Activated B cell treated with CpG ODN at 0.5 μM for 24 hours (primary cell): ENCODE results near the gene OGDH. TPM values are rescaled to one million over a fixed set of nuclear protein-coding genes. Genes with fewer than 3 reads are reported as not detected.

Experiments
- ATAC-seq: fragments of 200-7000 bp; cut with Tn5 transposase; one replicate; pipeline ENCODE4 v1.10.0; 2021; ENCODE audit warnings: low read depth, mild to moderate bottlenecking, moderate library complexity
- CTCF ChIA-PET: fragments of 350-600 bp; sonication (Branson Sonifier 250); formaldehyde crosslinking; loops from one replicate; lab custom pipeline; 2021; ENCODE audit warnings: antibody characterized with exemption; lab: Charles Lee
- POLR2A ChIA-PET: fragments of 350-600 bp; sonication (Branson Sonifier 250); formaldehyde crosslinking; loops from one replicate; lab custom pipeline; 2021; ENCODE audit warnings: antibody characterized with exemption; lab: Charles Lee
- DNase-seq: peaks from one replicate; pipeline ENCODE4 v3.0.0; 2022
- H3K27ac Mint-ChIP-seq: one replicate; pipeline ENCODE4 v1.8.0; 2020; ENCODE audit warnings: mixed read lengths
- H3K27me3 Mint-ChIP-seq: one replicate; pipeline ENCODE4 v1.8.0; 2021; ENCODE audit warnings: mixed read lengths
- H3K36me3 Mint-ChIP-seq: one replicate; pipeline ENCODE4 v1.8.0; 2021; ENCODE audit warnings: low read depth, mixed read lengths
- H3K4me1 Mint-ChIP-seq: one replicate; pipeline ENCODE4 v1.8.0; 2021; ENCODE audit warnings: mixed read lengths
- H3K4me3 Mint-ChIP-seq: one replicate; pipeline ENCODE4 v1.8.0; 2020; ENCODE audit warnings: mild to moderate bottlenecking, mixed read lengths
- H3K9me3 Mint-ChIP-seq: one replicate; pipeline ENCODE4 v1.8.0; 2020; ENCODE audit warnings: mixed read lengths
- intact Hi-C: fragments of 100-400 bp; cut with micrococcal nuclease; formaldehyde crosslinking; loops from one replicate; pipeline ENCODE4 v1.15.1; 2024
- total RNA-seq: library from RNA; stranded (reverse); gene quantifications from 2 replicates; pipeline ENCODE4 v1.2.3, GENCODE V29; 2022
- TF ChIP-seq, protein P1 (sequence below): fragments of 200-600 bp; IDR thresholded peaks from one replicate; pipeline ENCODE4 v1.8.0; 2022; ENCODE audit warnings: antibody characterized with exemption, mild to moderate bottlenecking

Gene OGDH
- total RNA-seq, 1 donor from 2014 or later = 81.7 TPM

- TF ChIP-seq, protein P1, sequence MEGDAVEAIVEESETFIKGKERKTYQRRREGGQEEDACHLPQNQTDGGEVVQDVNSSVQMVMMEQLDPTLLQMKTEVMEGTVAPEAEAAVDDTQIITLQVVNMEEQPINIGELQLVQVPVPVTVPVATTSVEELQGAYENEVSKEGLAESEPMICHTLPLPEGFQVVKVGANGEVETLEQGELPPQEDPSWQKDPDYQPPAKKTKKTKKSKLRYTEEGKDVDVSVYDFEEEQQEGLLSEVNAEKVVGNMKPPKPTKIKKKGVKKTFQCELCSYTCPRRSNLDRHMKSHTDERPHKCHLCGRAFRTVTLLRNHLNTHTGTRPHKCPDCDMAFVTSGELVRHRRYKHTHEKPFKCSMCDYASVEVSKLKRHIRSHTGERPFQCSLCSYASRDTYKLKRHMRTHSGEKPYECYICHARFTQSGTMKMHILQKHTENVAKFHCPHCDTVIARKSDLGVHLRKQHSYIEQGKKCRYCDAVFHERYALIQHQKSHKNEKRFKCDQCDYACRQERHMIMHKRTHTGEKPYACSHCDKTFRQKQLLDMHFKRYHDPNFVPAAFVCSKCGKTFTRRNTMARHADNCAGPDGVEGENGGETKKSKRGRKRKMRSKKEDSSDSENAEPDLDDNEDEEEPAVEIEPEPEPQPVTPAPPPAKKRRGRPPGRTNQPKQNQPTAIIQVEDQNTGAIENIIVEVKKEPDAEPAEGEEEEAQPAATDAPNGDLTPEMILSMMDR = no peak
- DNase-seq (no peak), ATAC-seq (no peak)
- Mint-ChIP-seq H3K27ac (no peak overlapping the region), H3K4me1 (peaks cover 32% of the 10 kb centered on the region), H3K36me3 (peaks cover 23% of the 10 kb centered on the region), H3K4me3 (no peak overlapping the region), H3K27me3 (no peaks in the 10 kb centered on the region), H3K9me3 (no peaks in the 10 kb centered on the region)
- ChIA-PET CTCF (no interaction called here), POLR2A (no interaction called here)
- intact Hi-C loops = no loop called here
Measured at GRCh38 chr7:44643206-44643605, 36.8 kb downstream of the OGDH start.

DNA sequence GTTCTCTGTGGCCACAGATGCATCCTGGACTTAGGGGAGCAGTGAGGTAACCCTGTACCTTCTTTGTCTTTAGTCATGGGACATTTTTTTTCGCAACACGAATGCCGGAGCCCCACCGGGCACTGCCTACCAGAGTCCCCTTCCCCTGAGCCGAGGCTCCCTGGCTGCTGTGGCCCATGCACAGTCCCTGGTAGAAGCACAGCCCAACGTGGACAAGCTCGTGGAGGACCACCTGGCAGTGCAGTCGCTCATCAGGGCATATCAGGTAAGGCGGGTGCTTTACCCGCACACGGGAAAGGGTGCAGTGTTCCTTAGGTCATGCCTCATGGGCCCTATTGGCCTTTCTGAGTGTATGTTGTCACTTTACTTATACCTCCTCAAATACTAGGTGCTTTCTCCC, 38.8 kb downstream of the OGDH start:
- no peaks in the 10 kb centered on the region for H3K9me3 Mint-ChIP-seq
- H3K36me3 Mint-ChIP-seq = peaks cover 41% of the 10 kb centered on the region
- no peak overlapping the region for H3K4me3 Mint-ChIP-seq
- DNase-seq (no peak), ATAC-seq (no peak)
- POLR2A ChIA-PET = interaction anchor here (1.4 kb wide), 1 partner anchor 63 kb away, joined by 3 read pairs; the partner anchor contains the start of gene TMED4
- H3K27ac Mint-ChIP-seq = no peak overlapping the region
- intact Hi-C loops = no loop called here
- H3K27me3 Mint-ChIP-seq = no peaks in the 10 kb centered on the region
- CTCF ChIA-PET = no interaction called here
- H3K4me1 Mint-ChIP-seq = peaks cover 11% of the 10 kb centered on the region
- TF ChIP-seq, protein P1 = no peak

DNA sequence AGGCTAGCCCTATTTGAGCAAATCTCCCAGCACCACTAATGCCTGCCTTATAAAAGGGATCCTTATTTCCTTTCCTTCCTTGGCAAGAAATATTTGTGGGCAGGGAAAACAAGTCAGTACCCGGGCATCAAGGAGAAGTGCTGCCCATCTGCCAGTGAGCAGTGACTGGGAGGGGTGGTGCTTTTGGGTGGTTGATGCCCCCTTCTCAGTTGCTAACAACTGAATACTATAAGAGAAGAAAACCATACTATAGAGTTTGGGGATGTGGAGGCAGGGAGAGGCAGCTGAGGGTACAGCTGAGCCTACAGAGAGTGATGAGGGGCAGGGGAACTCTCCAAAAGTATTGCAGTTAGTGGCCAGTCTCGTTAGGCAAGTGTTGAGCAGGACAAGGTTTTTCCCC, 39.3 kb downstream of the OGDH start:
- DNase-seq (no peak), ATAC-seq (no peak)
- intact Hi-C loops = no loop called here
- H3K27me3 Mint-ChIP-seq = no peaks in the 10 kb centered on the region
- H3K9me3 Mint-ChIP-seq = no peaks in the 10 kb centered on the region
- no peak overlapping the region for H3K27ac Mint-ChIP-seq
- TF ChIP-seq, protein P1 = no peak
- H3K36me3 Mint-ChIP-seq = peaks cover 45% of the 10 kb centered on the region
- ChIA-PET POLR2A (interaction anchor here (1.4 kb wide), 1 partner anchor 64 kb away, joined by 3 read pairs; the partner anchor contains the start of gene TMED4), CTCF (no interaction called here)
- no peak overlapping the region for H3K4me3 Mint-ChIP-seq
- peaks cover 7% of the 10 kb centered on the region for H3K4me1 Mint-ChIP-seq

DNA sequence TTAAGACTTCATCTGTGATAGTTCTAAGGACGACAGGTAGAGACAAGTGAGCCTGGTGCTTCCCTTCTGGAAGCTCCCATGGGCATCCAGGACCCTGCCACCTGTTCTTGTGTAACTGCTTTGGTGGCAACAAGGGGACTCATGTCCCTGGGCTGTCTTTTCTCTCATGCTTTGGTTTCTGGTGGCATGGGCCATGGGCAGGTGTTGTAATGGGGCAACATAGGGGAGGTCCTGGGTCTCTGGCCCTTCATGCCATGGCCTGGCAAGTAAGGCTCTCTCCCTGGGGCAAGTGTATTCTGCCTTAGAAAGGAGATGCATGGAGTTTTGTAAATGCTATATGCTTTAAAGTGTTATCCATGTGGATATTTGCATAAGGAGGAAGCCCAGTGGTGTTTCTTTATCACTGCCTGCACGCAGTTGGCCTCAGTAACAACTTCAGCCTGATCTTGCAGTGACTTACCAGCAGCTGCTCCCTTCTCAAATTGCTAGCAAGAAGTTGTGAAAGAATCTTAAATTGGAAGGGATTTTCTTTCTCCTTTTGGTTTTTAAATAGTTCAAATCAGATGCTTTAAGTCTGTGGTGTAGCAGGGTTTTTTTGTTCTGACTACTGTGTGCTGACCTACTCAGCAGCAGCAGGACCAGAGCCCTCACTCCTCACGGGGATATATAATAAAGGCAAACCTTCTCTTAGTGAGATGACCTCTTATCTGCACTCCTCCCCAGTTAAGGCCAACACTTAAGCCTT, 39.9 kb downstream of the OGDH start:
- intact Hi-C loops = no loop called here
- no peaks in the 10 kb centered on the region for H3K27me3 Mint-ChIP-seq
- H3K36me3 Mint-ChIP-seq = peaks cover 48% of the 10 kb centered on the region
- TF ChIP-seq, protein P1 = no peak
- no peaks in the 10 kb centered on the region for H3K9me3 Mint-ChIP-seq
- ChIA-PET POLR2A (interaction anchor here (1.0 kb wide), 1 partner anchor 40 kb away, joined by 4 read pairs; the partner anchor contains the start of gene OGDH), CTCF (no interaction called here)
- peaks cover 7% of the 10 kb centered on the region for H3K4me1 Mint-ChIP-seq
- no peak overlapping the region for H3K4me3 Mint-ChIP-seq
- no peak overlapping the region for H3K27ac Mint-ChIP-seq
- ATAC-seq (no peak), DNase-seq (no peak)

- H3K36me3 Mint-ChIP-seq = peaks cover 48% of the 10 kb centered on the region
- no peak for ATAC-seq
Measured at GRCh38 chr7:44646921-44647636, 40.7 kb downstream of the OGDH start.

More at GRCh38 chr7:44646921-44647636, 40.7 kb downstream of the OGDH start:
- POLR2A ChIA-PET = interaction anchor here (1.0 kb wide), 1 partner anchor 40 kb away, joined by 4 read pairs; the partner anchor contains the start of gene OGDH
- Mint-ChIP-seq H3K9me3 (no peaks in the 10 kb centered on the region), H3K4me3 (no peak overlapping the region), H3K27ac (no peak overlapping the region), H3K4me1 (peaks cover 7% of the 10 kb centered on the region), H3K27me3 (no peaks in the 10 kb centered on the region)
- intact Hi-C loops = no loop called here
- TF ChIP-seq, protein P1 = no peak
- no peak for DNase-seq
- CTCF ChIA-PET = no interaction called here
